A673 (cell line): ENCODE measurements around the gene MGST3.

Source experiments
- CTCF ChIP-seq: fragments of 300-800, 200-600 bp; sonication (generic); conservative IDR thresholded peaks from 2 replicates; pipeline ENCODE4 v1.5.1; 2017; ENCODE audit warnings: low read depth, mild to moderate bottlenecking, antibody characterized with exemption, low read length, moderate library complexity, mixed read lengths
- EZH2 ChIP-seq: fragments of 200-600 bp; sonication (generic); IDR thresholded peaks from 2 replicates; pipeline ENCODE4 v1.6.1; 2017; ENCODE audit warnings: borderline replicate concordance, low read depth, mild to moderate bottlenecking, mixed read lengths, antibody characterized with exemption, low read length; ENCODE audit not compliant: poor library complexity, severe bottlenecking

- no peak for TF ChIP-seq EZH2
- no peak for TF ChIP-seq CTCF
Observed at GRCh38 chr1:165675794-165676193, 44.8 kb downstream of the MGST3 start.
